Neural progenitor cell (in vitro differentiated cells): Measurements from ENCODE around the gene MAN2A2.

Source experiments
- EZH2 ChIP-seq: fragments of 200-600 bp; sonication (generic); IDR thresholded peaks from 2 replicates; pipeline ENCODE4 v1.6.1; 2017; ENCODE audit warnings: antibody characterized with exemption, mild to moderate bottlenecking, moderate library complexity
- EZH2phosphoT487 ChIP-seq: fragments of 200-600 bp; sonication (generic); IDR thresholded peaks from 2 replicates; pipeline ENCODE4 v1.6.1; 2017; ENCODE audit warnings: antibody characterized with exemption
- TF ChIP-seq, protein P1 (sequence below): fragments of 200-600 bp; sonication (generic); IDR thresholded peaks from 2 replicates; pipeline ENCODE4 v1.5.1; 2017; ENCODE audit warnings: antibody characterized with exemption, mild to moderate bottlenecking

GRCh38 chr15:90945091-90945490, 42.0 kb downstream of the MAN2A2 start:
- TF ChIP-seq, protein P1, sequence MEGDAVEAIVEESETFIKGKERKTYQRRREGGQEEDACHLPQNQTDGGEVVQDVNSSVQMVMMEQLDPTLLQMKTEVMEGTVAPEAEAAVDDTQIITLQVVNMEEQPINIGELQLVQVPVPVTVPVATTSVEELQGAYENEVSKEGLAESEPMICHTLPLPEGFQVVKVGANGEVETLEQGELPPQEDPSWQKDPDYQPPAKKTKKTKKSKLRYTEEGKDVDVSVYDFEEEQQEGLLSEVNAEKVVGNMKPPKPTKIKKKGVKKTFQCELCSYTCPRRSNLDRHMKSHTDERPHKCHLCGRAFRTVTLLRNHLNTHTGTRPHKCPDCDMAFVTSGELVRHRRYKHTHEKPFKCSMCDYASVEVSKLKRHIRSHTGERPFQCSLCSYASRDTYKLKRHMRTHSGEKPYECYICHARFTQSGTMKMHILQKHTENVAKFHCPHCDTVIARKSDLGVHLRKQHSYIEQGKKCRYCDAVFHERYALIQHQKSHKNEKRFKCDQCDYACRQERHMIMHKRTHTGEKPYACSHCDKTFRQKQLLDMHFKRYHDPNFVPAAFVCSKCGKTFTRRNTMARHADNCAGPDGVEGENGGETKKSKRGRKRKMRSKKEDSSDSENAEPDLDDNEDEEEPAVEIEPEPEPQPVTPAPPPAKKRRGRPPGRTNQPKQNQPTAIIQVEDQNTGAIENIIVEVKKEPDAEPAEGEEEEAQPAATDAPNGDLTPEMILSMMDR = no peak
- TF ChIP-seq EZH2phosphoT487 (no peak), EZH2 (no peak)
